GM19043 (cell line): ENCODE results near the gene PLEKHG5.
"Not testable (repeated sequence)": the region's sequence is repeated elsewhere in the genome, so short reads cannot be mapped to it uniquely, and the experiment has no call there.

Experiments used
- ATAC-seq: cut with Tn5 transposase; IDR thresholded peaks from one replicate; pipeline ENCODE4 v1.9.1; 2021; ENCODE audit warnings: low read depth; ENCODE audit not compliant: unreplicated experiment

Gene PLEKHG5

GRCh38 chr1:6428453-6428852, 63.0 kb downstream of the PLEKHG5 start:
- not testable (repeated sequence) for ATAC-seq

GRCh38 chr1:6427441-6428390, 63.8 kb downstream of the PLEKHG5 start:
- no peak for ATAC-seq

GRCh38 chr1:6426972-6427350, 64.5 kb downstream of the PLEKHG5 start:
- no peak for ATAC-seq

GRCh38 chr1:6426277-6426971, 65.0 kb downstream of the PLEKHG5 start:
- ATAC-seq: no peak

GRCh38 chr1:6425658-6426057, 65.8 kb downstream of the PLEKHG5 start:
- ATAC-seq: no peak

GRCh38 chr1:6424619-6425593, 66.6 kb downstream of the PLEKHG5 start, which contains the start of gene ESPN:
Gene ESPN, plus strand, starts transcription at chr1:6424776. Its CDS starts 180 bp downstream, at chr1:6424956.
- no peak for ATAC-seq

GRCh38 chr1:6424000-6424565, 67.4 kb downstream of the PLEKHG5 start:
- no peak for ATAC-seq

- ATAC-seq: no peak
Observed at GRCh38 chr1:6423321-6423999, 68.0 kb downstream of the PLEKHG5 start.

- ATAC-seq: no peak
Observed at GRCh38 chr1:6421266-6421665, 70.2 kb downstream of the PLEKHG5 start.

- ATAC-seq: no peak
Observed at GRCh38 chr1:6420454-6421042, 70.9 kb downstream of the PLEKHG5 start.

- ATAC-seq: no peak
Observed at GRCh38 chr1:6419804-6420453, 71.5 kb downstream of the PLEKHG5 start, which contains the start of gene HES2. Gene HES2, minus strand, starts transcription at chr1:6419919. Its CDS starts 99 bp downstream, at chr1:6419820.

- no peak for ATAC-seq
Observed at GRCh38 chr1:6419397-6419803, 72.1 kb downstream of the PLEKHG5 start.

- ATAC-seq: no peak
Observed at GRCh38 chr1:6418668-6419396, 72.6 kb downstream of the PLEKHG5 start.

- no peak for ATAC-seq
Observed at GRCh38 chr1:6417961-6418667, 73.4 kb downstream of the PLEKHG5 start.
